Neural cell (in vitro differentiated cells): ENCODE data around the gene POLH. TPM values are rescaled to one million over a fixed set of nuclear protein-coding genes. Genes with fewer than 3 reads are reported as not detected.

Source experiments
- H2AFZ ChIP-seq: fragments of 200-600, 300-800 bp; sonication (generic), shearing (Covaris generic); 2 replicates; pipeline ENCODE4 v1.6.0; 2014; ENCODE audit warnings: low read depth, mild to moderate bottlenecking, antibody characterized with exemption, low read length, moderate library complexity
- H3F3A ChIP-seq: fragments of 200-600 bp; shearing (Covaris generic); 2 replicates; pipeline ENCODE4 v1.6.1; 2016; ENCODE audit warnings: mild to moderate bottlenecking, moderate library complexity, mixed read lengths, antibody characterized with exemption, low read length; ENCODE audit not compliant: insufficient read depth, poor library complexity, severe bottlenecking
- H3K27ac ChIP-seq: fragments of 200-600, 300-800 bp; sonication (generic), shearing (Covaris generic); 2 replicates; pipeline ENCODE4 v1.5.1; 2014; ENCODE audit warnings: mild to moderate bottlenecking, low read length, moderate library complexity
- H3K27me3 ChIP-seq: fragments of 300-800, 200-600 bp; sonication (generic), shearing (Covaris generic); 2 replicates; pipeline ENCODE4 v1.6.0; 2014; ENCODE audit warnings: mild to moderate bottlenecking, low read depth, low read length, moderate library complexity; ENCODE audit not compliant: insufficient read depth
- H3K36me3 ChIP-seq: fragments of 300-800, 200-600 bp; sonication (generic), shearing (Covaris generic); 2 replicates; pipeline ENCODE4 v1.5.1; 2014; ENCODE audit warnings: mild to moderate bottlenecking, antibody characterized with exemption, low read length, moderate library complexity; ENCODE audit not compliant: insufficient read depth
- H3K4me2 ChIP-seq: fragments of 300-800, 200-600 bp; sonication (generic), shearing (Covaris generic); 2 replicates; pipeline ENCODE4 v1.6.0; 2014; ENCODE audit warnings: mild to moderate bottlenecking, low read length
- H3K4me3 ChIP-seq: fragments of 300-800, 200-600 bp; sonication (generic), shearing (Covaris generic); 2 replicates; pipeline ENCODE4 v1.5.1; 2014; ENCODE audit warnings: mild to moderate bottlenecking, low read length, moderate library complexity
- H3K79me2 ChIP-seq: fragments of 200-600 bp; shearing (Covaris generic); replicated peaks from 2 replicates; pipeline ENCODE4 v1.6.0; 2014; ENCODE audit warnings: mild to moderate bottlenecking, low read length, moderate library complexity; ENCODE audit not compliant: insufficient read depth
- H3K9ac ChIP-seq: fragments of 300-800, 200-600 bp; sonication (generic), shearing (Covaris generic); 2 replicates; pipeline ENCODE4 v1.6.1; 2016; ENCODE audit warnings: mild to moderate bottlenecking, low read length, mixed read lengths
- H3K9me2 ChIP-seq: fragments of 200-600 bp; shearing (Covaris generic); 2 replicates; pipeline ENCODE4 v1.6.1; 2016; ENCODE audit warnings: mild to moderate bottlenecking, low read length, mixed read lengths; ENCODE audit not compliant: insufficient read depth
- H3K9me3 ChIP-seq: fragments of 200-600, 300-800 bp; sonication (generic), shearing (Covaris generic); 2 replicates; pipeline ENCODE4 v1.6.1; 2016; ENCODE audit warnings: mild to moderate bottlenecking, mixed run types, low read length, moderate library complexity, mixed read lengths
- H4K20me1 ChIP-seq: fragments of 200-600 bp; shearing (Covaris generic); 2 replicates; pipeline ENCODE4 v1.6.1; 2016; ENCODE audit warnings: mild to moderate bottlenecking, mixed run types; ENCODE audit not compliant: insufficient read depth
- EP300 ChIP-seq: fragments of 450-650 bp; conservative IDR thresholded peaks from 2 replicates; pipeline ENCODE4 v1.6.1; 2014; ENCODE audit warnings: antibody characterized with exemption, mild to moderate bottlenecking, moderate library complexity; ENCODE audit not compliant: poor library complexity, severe bottlenecking
- EZH2 ChIP-seq: fragments of 200-600, 300-800 bp; shearing (Covaris generic), sonication (generic); IDR thresholded peaks from 2 replicates; pipeline ENCODE4 v1.6.1; 2014; ENCODE audit warnings: antibody characterized with exemption, low read length, borderline replicate concordance, mild to moderate bottlenecking; ENCODE audit not compliant: insufficient read depth, poor library complexity, severe bottlenecking
- MXI1 ChIP-seq: fragments of 450-650 bp; conservative IDR thresholded peaks from 2 replicates; pipeline ENCODE4 v1.6.1; 2014; ENCODE audit warnings: antibody characterized with exemption, mild to moderate bottlenecking; ENCODE audit not compliant: poor library complexity, severe bottlenecking
- POLR2AphosphoS5 ChIP-seq: IDR thresholded peaks from 2 replicates; pipeline ENCODE4 v1.6.1; 2012
- RAD21 ChIP-seq: fragments of 450-650 bp; conservative IDR thresholded peaks from 2 replicates; pipeline ENCODE4 v1.6.1; 2014; ENCODE audit warnings: antibody characterized with exemption, mild to moderate bottlenecking, moderate library complexity
- SMC3 ChIP-seq: fragments of 450-650 bp; conservative IDR thresholded peaks from 2 replicates; pipeline ENCODE4 v1.6.1; 2014; ENCODE audit warnings: antibody characterized with exemption, mild to moderate bottlenecking, moderate library complexity; ENCODE audit not compliant: poor library complexity
- TAF1 ChIP-seq: IDR thresholded peaks from 2 replicates; pipeline ENCODE4 v1.6.1; 2012; ENCODE audit warnings: low read depth
- polyA plus RNA-seq: library from polyadenylated mRNA; depleted of rRNA; stranded (reverse); fragments of >200 nt; gene quantifications from 2 replicates; pipeline ENCODE4 v1.2.3, GENCODE V29; 2014
- TF ChIP-seq, protein P1 (sequence below): fragments of 450-650 bp; IDR thresholded peaks from 2 replicates; pipeline ENCODE4 v1.5.1; 2014; ENCODE audit warnings: antibody characterized with exemption, mild to moderate bottlenecking, moderate library complexity; ENCODE audit not compliant: poor library complexity, severe bottlenecking

Gene POLH
- polyA plus RNA-seq, 1 donor from 2014 or later: 6.5 TPM

DNA sequence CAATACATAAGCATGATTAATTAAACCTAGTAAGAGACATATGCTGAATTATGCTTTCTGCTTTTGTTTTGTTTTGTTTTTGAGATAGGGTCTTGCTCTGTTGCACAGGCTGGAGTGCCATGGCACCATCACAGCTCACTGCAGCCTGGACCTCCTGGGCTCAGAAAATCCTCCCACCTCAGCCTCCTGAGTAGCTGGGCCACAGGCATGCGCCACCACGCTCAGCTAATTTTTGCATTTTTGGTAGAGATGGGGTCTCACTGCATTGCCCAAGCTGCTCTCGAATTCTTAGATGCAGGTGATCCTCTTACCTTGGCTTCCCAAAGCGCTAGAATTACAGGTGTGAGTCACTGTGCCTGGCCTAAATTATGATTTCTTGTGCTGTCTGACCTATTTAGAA, 4.0 kb upstream of the POLH start:
- Histone ChIP-seq H3K9me3 (no peaks in the 10 kb centered on the region), H2AFZ (no peak overlapping the region), H3K36me3 (no peaks in the 10 kb centered on the region), H3F3A (no peaks in the 10 kb centered on the region), H3K27ac (no peak overlapping the region), H4K20me1 (no peaks in the 10 kb centered on the region), H3K9me2 (no peaks in the 10 kb centered on the region), H3K79me2 (peaks cover 20% of the 10 kb centered on the region), H3K27me3 (no peaks in the 10 kb centered on the region), H3K9ac (no peak overlapping the region), H3K4me3 (no peak overlapping the region), H3K4me2 (no peak overlapping the region)
- no peak for TF ChIP-seq EP300
- TF ChIP-seq SMC3: no peak
- no peak for TF ChIP-seq EZH2
- no peak for TF ChIP-seq TAF1

GRCh38 chr6:43575105-43575771, 747 bp upstream of the POLH start:
- H3K27me3 ChIP-seq: no peaks in the 10 kb centered on the region
- H3K4me3 ChIP-seq: peak overlapping the region; percentile 100
- H2AFZ ChIP-seq: peak overlapping the region; percentile 65
- no peaks in the 10 kb centered on the region for H3F3A ChIP-seq
- no peaks in the 10 kb centered on the region for H3K9me2 ChIP-seq
- TF ChIP-seq RAD21 (no peak), SMC3 (no peak), TAF1 (no peak), EZH2 (no peak), POLR2AphosphoS5 (no peak), MXI1 (no peak)
- TF ChIP-seq, protein P1, sequence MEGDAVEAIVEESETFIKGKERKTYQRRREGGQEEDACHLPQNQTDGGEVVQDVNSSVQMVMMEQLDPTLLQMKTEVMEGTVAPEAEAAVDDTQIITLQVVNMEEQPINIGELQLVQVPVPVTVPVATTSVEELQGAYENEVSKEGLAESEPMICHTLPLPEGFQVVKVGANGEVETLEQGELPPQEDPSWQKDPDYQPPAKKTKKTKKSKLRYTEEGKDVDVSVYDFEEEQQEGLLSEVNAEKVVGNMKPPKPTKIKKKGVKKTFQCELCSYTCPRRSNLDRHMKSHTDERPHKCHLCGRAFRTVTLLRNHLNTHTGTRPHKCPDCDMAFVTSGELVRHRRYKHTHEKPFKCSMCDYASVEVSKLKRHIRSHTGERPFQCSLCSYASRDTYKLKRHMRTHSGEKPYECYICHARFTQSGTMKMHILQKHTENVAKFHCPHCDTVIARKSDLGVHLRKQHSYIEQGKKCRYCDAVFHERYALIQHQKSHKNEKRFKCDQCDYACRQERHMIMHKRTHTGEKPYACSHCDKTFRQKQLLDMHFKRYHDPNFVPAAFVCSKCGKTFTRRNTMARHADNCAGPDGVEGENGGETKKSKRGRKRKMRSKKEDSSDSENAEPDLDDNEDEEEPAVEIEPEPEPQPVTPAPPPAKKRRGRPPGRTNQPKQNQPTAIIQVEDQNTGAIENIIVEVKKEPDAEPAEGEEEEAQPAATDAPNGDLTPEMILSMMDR: no peak
- no peaks in the 10 kb centered on the region for H3K9me3 ChIP-seq
- no peaks in the 10 kb centered on the region for H3K36me3 ChIP-seq
- peak overlapping the region; percentile 80 for H3K9ac ChIP-seq
- peak overlapping the region; percentile 37 for H3K27ac ChIP-seq
- peaks cover 41% of the 10 kb centered on the region for H3K79me2 ChIP-seq
- peak overlapping the region; percentile 77 for H3K4me2 ChIP-seq
- no peaks in the 10 kb centered on the region for H4K20me1 ChIP-seq

DNA sequence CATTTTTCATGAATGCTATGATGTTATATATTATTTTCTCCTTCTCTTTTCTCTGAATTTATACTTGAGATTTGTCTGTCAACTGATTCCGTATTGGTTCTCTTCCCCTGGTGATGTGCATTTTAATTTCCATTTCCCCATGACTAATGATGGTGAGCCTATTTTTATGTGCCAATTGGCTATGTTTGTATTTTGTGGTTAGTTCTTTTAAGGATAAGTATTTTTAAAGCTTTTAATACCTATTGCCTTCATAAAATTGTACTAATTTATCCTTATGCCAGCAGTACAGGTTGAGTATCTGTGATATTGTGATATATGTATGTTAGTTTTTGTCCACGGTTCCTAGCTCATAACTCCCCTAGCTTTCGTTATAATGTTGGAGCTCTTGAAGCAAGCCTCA, 2.8 kb downstream of the POLH start:
- Histone ChIP-seq H3K79me2 (peaks cover 38% of the 10 kb centered on the region), H4K20me1 (no peaks in the 10 kb centered on the region), H3K9ac (no peak overlapping the region), H3K36me3 (no peaks in the 10 kb centered on the region), H3K4me3 (no peak overlapping the region), H3K9me2 (no peaks in the 10 kb centered on the region), H3K4me2 (no peak overlapping the region), H3K27ac (no peak overlapping the region), H3F3A (no peaks in the 10 kb centered on the region), H2AFZ (no peak overlapping the region), H3K9me3 (no peaks in the 10 kb centered on the region), H3K27me3 (no peaks in the 10 kb centered on the region)
- no peak for TF ChIP-seq MXI1
